SK-N-SH treated with all-trans-retinoic acid at 6 μM for 48 hours (cell line): ENCODE results near the gene PICK1.

Source experiments
- ARNTL ChIP-seq: fragments of 450-650 bp; formaldehyde crosslinking; IDR thresholded peaks from 2 replicates; pipeline ENCODE4 v1.5.0; 2020; ENCODE audit warnings: low read depth, mild to moderate bottlenecking, moderate library complexity, borderline replicate concordance
- CREB5 ChIP-seq: fragments of 250-450 bp; sonication (Bioruptor Pico); IDR thresholded peaks from 2 replicates; pipeline ENCODE4 v1.5.1; 2020; ENCODE audit warnings: low read depth, mild to moderate bottlenecking, moderate library complexity
- ISL1 ChIP-seq: fragments of 250-450 bp; sonication (Bioruptor Pico); IDR thresholded peaks from 2 replicates; pipeline ENCODE4 v2.1.2; 2022; ENCODE audit warnings: mild to moderate bottlenecking, moderate library complexity
- OSR1 ChIP-seq: fragments of 250-450 bp; sonication (Bioruptor Pico); IDR thresholded peaks from 2 replicates; pipeline ENCODE4 v1.8.0; 2022; ENCODE audit warnings: moderate library complexity, mild to moderate bottlenecking, inconsistent platforms
- PATZ1 ChIP-seq: fragments of 250-450 bp; sonication (Bioruptor Pico); IDR thresholded peaks from 2 replicates; pipeline ENCODE4 v1.8.0; 2020; ENCODE audit warnings: mild to moderate bottlenecking, moderate library complexity, borderline replicate concordance
- POU6F1 ChIP-seq: fragments of 250-450 bp; sonication (Bioruptor Pico); IDR thresholded peaks from 2 replicates; pipeline ENCODE4 v1.8.0; 2021; ENCODE audit warnings: low read depth, mild to moderate bottlenecking, moderate library complexity, borderline replicate concordance
- PPARA ChIP-seq: fragments of 250-450 bp; sonication (Bioruptor Pico); IDR thresholded peaks from 2 replicates; pipeline ENCODE4 v1.5.0; 2020; ENCODE audit warnings: mild to moderate bottlenecking, borderline replicate concordance
- RARB ChIP-seq: fragments of 250-450 bp; sonication (Bioruptor Pico); IDR thresholded peaks from 2 replicates; pipeline ENCODE4 v1.8.0; 2021; ENCODE audit warnings: mild to moderate bottlenecking, moderate library complexity
- SNAI2 ChIP-seq: fragments of 250-450 bp; sonication (Bioruptor Pico); IDR thresholded peaks from 2 replicates; pipeline ENCODE4 v1.5.0; 2020; ENCODE audit warnings: mild to moderate bottlenecking, moderate library complexity
- TCF4 ChIP-seq: fragments of 250-450 bp; sonication (Bioruptor Pico); IDR thresholded peaks from 2 replicates; pipeline ENCODE4 v1.8.0; 2021; ENCODE audit warnings: mild to moderate bottlenecking, moderate library complexity, borderline replicate concordance
- TOX ChIP-seq: fragments of 250-450 bp; sonication (Bioruptor Pico); IDR thresholded peaks from 2 replicates; pipeline ENCODE4 v1.8.0; 2021; ENCODE audit warnings: mild to moderate bottlenecking, moderate library complexity, borderline replicate concordance
- TSHZ2 ChIP-seq: fragments of 250-450 bp; sonication (Bioruptor Pico); IDR thresholded peaks from 2 replicates; pipeline ENCODE4 v1.5.0; 2020; ENCODE audit warnings: mild to moderate bottlenecking, moderate library complexity

- no peak for TF ChIP-seq OSR1 (CRISPR knock-in tag)
- TF ChIP-seq RARB (CRISPR knock-in tag): no peak
- TF ChIP-seq TCF4 (CRISPR knock-in tag): no peak
- no peak for TF ChIP-seq PATZ1 (CRISPR knock-in tag)
- TF ChIP-seq ISL1: no peak
- TF ChIP-seq ARNTL (CRISPR knock-in tag): no peak
- no peak for TF ChIP-seq SNAI2 (CRISPR knock-in tag)
- no peak for TF ChIP-seq POU6F1 (CRISPR knock-in tag)
- no peak for TF ChIP-seq PPARA (CRISPR knock-in tag)
- TF ChIP-seq TOX (CRISPR knock-in tag): no peak
- no peak for TF ChIP-seq TSHZ2 (CRISPR knock-in tag)
- TF ChIP-seq CREB5 (CRISPR knock-in tag): no peak
Measured at GRCh38 chr22:38067761-38068360, 10.7 kb downstream of the PICK1 start.
